ENCODE data around the gene PLXDC1. TPM values are rescaled to one million over a fixed set of nuclear protein-coding genes. Genes with fewer than 3 reads are reported as not detected.

Gene PLXDC1
- total RNA-seq, 3 donors from 2014 or later, result 2.4 to 10.9 (median 5.6) TPM

DNA sequence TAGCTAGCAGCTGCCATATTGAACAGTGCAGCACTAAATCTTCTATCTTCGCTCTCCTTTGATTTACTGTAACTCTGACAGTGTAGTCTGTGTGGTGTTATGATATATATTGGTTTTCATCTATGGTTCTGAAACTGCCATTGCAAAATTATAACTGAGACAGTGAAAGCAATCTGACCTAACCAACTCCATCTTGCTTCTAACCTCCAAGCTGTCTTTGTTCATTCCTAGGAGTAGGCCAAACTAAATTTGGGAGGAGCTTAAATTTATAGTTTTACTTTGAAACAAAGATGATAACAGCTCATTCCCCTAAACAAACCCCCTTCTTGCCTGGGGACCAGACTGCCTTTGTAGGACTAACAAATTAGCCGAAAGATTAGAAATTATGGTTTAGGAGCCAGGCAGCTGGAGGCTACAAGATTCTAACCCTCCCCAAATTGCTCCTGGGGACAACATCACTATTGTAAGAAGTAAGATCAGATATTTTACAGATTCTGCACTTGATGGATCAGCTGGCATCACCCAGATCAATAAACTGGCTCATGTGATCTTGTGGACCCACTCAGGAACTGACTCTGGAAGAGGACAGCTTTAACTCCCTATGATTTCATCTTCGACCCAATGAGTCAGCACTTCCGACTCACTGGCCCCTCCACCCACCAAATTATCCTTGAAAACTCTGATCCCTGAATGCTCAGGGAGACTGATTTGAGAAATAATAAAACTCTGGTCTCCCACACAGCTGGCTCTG, 137.2 kb downstream of the PLXDC1 start:
- Histone ChIP-seq H3K4me1 (ENCODE audit: low read depth) (peaks cover 7% of the 10 kb centered on the region), H3K9me3 (no peaks in the 10 kb centered on the region), H3K36me3 (ENCODE audit: low read depth) (no peaks in the 10 kb centered on the region), H3K4me3 (no peak overlapping the region)
- ATAC-seq (no peak), DNase-seq (no peak)
- intact Hi-C loops (cut with DNase I, micrococcal nuclease), result no loop called here
- TF ChIP-seq, protein P1, sequence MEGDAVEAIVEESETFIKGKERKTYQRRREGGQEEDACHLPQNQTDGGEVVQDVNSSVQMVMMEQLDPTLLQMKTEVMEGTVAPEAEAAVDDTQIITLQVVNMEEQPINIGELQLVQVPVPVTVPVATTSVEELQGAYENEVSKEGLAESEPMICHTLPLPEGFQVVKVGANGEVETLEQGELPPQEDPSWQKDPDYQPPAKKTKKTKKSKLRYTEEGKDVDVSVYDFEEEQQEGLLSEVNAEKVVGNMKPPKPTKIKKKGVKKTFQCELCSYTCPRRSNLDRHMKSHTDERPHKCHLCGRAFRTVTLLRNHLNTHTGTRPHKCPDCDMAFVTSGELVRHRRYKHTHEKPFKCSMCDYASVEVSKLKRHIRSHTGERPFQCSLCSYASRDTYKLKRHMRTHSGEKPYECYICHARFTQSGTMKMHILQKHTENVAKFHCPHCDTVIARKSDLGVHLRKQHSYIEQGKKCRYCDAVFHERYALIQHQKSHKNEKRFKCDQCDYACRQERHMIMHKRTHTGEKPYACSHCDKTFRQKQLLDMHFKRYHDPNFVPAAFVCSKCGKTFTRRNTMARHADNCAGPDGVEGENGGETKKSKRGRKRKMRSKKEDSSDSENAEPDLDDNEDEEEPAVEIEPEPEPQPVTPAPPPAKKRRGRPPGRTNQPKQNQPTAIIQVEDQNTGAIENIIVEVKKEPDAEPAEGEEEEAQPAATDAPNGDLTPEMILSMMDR (IDR thresholded peaks at IDR 0.05), result no peak

Other genes with a start within 250 kb of the PLXDC1 start
- gene FBXO47, start 184.2 kb downstream of the PLXDC1 start, total RNA-seq, result not detected
- gene ARL5C, start 14.5 kb upstream of the PLXDC1 start, total RNA-seq, result not detected
- 10 to 100 TPM; 16.8 to 24.3 (median 20.1) TPM for gene CACNB1, start 46.0 kb upstream of the PLXDC1 start, total RNA-seq
- 1,000 to 10,000 TPM; 1,315 to 1,492 (median 1,411) TPM for gene RPL19, start 48.6 kb upstream of the PLXDC1 start, total RNA-seq
- under 1 TPM in 2 of 3 donors, not detected in 1; 0.17 to 0.79 TPM for gene STAC2, start 74.3 kb upstream of the PLXDC1 start, total RNA-seq
- 10 to 100 TPM; 16.6 to 29.2 (median 28.9) TPM for gene FBXL20, start 250.0 kb upstream of the PLXDC1 start, total RNA-seq